ENCODE results near the gene MACROD2.

MACROD2 gene

DNA sequence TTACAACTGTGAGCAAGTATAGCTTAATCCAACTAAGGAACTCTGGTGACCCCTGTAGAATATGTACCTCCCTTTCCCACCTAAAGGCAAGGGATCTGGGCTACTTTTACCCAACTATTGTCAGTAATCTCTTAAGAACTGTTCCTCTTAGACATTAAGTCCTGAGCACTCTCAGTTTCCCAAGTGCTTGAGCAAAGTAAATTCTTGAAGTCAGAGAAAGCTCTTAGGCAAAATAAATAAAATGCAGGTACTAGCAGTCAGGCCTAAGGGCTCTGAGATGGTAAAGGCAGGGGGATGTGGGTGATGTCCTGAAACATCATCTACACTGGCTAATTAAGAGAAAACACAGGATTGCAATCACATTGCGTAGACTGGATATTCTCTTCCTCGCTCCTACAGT, 788.5 kb downstream of the MACROD2 start:
- no peak for DNase-seq

DNA sequence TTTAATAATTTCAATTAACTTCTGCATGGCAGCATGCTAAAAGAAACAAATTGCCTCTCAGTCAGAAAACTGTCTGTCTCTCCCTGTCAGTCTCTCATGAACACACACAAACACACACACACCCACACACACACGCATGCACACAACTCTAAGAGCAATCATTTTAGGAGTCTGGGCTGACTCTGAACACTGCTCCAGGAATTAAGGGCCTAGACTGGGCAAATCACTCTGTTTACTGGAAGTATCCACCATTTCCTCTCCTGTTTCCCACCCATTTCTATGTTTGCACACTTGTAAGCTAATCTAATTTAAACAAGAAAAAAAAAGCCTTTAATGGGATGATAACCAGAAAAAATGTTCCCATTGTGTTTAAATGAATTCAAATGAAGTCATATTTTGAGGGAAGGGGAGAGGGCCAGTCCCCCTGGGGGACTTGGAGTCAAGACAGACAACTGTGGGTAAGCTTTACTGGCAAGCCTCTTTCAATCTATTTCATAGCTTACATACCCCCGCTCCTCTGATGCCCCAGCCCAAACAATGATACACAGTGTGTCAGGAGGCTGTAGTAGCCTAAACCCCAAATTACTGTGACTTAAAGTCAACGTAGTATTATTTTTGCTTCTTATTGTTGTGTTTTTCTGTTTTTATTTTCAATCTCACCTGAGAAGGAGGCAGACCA, 789.9 kb downstream of the MACROD2 start:
- no peak for DNase-seq

DNA sequence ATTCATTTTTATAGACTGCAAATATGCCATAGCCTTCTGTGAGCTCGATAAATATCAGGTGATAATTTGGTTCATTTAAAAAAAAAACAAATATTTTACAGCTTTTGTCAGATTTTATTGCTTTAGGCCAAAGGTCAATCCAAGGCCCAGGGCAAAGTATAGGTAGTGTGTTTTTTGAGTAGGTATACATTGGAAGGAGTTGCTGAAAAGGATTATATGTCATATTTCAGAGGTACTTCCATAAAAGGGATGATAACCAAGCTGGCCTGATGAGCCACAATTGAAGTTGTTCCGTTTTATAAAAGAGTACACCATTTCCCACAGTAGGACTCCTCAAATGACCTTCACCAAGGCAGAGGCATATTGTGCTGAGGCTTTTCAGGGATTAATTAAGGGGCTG, 794.9 kb downstream of the MACROD2 start:
- no peak for DNase-seq

DNA sequence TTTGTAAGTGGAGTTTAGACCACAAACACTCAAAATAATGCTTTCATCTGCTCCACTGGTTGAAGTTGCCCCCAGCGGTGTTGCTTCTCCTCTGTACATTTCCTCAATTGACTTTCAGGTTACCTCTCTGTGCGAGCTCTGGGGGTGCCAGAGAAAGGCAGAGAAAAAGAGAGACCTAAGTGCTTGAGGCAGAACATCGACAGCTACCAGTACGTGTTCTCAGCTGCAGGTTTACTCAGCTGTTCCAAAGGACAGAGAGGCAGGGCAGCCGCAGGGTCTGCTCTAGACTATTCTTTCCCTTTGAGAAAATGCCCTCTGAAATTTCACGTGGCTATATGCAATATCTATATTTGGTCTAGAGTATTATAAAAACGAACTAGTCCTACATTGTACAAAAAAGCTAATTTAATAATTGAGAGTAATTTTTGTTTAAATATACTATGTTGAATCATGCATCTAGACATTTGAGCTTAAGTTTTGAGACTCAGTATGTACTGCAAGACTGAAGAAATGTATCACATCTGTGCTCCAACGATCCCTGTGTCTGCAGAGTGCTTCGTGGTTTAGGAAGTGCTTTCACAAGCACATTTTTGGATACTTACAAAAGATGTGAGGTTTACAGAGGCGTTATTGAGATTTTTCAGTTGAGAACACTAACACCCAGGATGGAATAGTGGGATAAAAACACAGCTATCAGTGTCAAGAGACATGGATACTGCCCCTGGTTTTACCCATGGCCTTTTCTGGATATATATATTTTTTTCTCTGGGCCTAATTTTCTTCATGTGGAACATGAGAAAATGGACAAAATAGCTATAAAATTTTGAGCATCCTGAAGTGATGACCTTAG, 795.7 kb downstream of the MACROD2 start:
- DNase-seq, result no peak

DNA sequence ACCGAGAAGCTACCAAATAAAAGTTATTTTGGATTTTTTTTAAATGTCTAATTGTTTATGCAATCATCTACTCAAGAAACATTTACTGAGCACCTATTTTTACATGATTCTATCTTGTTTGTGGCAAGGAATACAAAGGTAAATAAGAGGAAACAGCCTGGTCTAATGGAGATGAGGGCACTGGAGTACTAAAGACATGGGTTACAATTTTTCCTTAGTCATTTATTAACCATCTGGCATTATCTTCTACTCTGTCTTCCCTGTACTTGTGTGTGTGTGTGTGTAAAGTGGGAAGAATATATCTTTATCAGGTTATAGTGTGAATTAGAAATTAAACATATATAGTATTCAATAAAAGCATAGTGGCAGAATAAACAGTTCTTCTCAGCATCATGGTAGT, 797.6 kb downstream of the MACROD2 start:
- DNase-seq, result no peak

DNA sequence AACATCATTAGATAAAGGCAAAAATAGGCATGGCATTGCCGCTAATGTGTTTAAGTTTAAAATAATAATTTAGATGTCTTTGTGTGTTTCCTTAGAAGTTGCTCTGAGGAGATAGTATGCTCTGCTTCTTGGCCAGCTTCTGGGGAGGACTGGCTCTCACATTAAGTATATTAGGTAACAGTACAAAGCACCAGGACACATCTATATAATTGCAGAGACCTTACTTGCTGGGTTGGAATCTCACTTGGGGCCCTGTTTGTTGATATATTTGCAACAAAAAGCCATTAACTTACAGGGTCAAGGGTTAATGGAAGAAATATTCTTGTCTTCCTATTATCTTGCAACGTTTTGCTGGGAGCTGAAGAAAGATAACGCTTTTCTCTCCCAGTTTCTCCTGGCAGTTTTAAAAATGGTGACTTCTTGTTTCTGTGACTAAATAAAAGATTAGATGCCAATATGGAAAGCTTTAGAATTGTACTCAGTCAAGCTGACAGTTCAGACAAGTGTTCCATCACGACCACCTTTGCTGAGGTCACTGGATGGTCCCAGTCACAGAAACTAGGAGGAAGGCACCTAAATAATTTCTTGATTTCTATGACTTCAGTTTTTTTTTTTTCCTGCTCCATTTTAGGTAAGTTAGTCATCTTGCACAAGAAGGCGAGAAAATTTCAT, 804.4 kb downstream of the MACROD2 start:
- no peak for DNase-seq

DNA sequence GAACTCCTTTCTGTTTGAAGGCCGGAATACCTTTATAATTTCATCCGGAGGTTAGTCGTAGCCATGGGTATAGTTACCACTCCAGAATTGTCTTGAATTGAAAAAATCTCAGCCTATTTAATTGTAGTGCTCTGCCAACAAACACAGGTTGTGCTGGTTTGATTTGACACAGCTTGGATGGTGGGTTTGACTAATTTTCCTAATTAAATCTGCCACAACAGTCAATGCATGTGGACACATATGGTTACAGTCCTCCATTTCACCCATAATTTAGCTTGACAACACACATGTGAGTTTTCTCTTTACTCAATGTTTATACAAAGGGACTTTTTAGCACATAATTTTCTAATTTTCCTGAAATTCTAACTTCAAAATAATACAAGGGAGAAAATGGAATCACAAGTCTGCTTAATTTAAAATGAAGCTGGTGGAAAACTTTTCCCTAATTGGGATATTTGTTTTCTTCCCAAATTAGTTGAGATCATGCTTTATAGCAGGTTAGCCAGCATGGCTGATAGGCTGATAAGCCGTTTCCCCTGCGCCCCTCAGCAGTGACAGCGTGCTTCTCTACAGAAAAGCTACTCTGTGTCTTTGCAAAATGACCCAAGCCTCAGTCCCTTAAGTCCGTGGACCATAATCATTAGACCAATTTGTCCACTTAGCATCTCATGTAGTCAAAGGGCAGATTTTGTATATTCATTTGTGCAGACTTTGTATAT, 805.5 kb downstream of the MACROD2 start:
- no peak for DNase-seq

DNA sequence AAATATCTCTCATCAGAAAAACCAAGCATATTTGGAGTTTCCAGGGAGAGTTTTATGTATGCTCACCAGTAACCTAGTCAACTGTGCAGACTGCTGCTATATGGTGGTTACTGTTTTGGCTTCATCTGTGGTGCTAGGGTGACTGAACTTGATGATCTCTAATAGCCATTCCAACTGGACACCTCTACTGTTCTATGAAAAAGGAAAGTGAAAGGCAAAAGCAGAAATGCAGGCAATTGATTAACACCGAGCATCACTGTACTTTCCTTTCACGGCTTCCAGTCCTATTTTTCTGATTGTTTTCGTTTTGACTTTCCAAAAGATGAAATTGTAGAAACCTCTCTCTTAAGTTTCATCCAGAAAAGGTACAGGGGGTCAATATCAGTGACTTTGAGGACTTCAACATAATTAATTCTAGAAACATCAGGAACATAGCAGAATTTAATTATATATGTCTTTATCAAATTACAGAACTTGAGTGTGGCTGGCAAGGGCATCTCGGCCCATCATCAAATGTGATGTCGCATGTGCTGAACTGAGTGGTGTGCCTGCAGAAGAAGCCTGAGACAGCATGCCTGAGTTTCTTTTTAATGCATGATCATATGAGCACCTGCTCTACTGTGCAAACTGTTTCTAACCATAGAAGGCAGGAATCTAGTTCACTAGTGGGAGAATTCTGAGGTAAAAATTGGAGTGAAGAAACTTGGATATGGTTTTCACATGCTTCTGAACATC, 806.4 kb downstream of the MACROD2 start:
- no peak for DNase-seq

DNA sequence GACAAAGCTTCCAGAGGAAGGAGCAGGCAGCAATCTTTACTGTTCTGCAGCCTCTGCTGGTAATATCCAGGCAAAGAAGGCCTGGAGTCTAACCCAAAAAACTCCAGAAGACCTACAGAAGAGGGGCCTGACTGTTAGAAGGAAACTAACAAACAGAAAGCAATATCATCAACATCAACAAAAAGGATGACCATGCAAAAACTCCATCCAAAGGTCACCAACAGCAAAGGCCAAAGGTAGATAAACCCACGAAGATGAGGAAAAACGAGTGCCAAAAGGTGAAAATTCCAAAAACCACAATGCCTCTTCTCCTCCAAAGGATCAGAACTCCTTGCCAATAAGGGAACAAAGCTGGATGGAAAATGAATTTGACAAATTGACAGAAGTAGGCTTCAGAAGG, 811.9 kb downstream of the MACROD2 start:
- no peak for DNase-seq

DNA sequence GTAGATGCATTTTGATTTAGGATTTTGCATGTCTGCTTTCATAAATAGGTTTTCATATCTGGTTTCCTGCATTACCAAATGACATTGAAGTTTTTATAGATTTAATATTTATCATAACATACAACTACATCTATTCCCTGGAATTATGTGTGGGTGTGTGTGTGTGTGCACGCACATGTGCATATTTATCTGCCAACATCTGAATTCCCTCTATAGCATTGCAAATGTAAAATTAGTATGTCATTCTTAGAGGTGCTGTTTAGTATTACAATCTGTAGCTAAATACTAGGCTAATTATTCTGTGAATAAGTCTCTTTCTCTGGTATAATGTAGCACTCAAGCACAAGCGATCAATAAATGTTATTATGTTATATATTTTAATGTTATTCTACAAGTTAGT, 820.0 kb downstream of the MACROD2 start:
- DNase-seq, result no peak

DNA sequence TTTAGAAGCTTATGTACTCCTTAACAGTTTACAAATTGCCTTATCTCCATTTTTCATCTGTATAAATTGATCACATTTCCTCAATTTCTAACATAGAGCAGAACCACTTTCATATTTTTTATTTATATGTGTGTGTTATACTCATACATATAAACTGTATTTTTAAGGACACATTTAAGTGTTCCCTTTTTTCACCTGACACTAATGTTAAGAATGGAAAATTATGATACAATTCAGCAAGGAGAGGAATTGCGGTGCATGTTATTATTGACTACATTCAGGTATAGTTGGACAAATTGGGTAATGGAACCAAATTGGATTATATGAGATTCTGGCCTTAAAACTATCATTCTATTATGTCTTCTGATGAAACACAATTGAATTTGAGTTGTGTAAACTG, 821.2 kb downstream of the MACROD2 start:
- DNase-seq, result no peak

DNA sequence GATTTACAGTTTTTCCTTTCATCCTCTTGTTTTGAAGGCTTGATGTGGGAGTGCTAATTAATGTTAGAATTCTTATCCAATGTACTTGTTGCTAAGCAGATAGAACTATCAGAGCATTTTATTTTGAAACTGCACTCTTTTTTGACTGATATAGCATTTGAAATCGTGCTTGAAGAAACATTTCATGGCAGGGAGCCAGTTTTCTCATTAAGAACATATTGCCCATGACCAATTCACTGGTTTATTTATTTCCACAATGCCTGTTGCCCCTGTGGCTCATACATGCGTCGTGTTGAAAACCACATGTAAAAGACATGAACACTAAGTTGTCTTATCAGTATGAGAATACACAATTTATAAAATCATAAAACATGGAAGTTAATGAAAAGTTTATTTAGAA, 821.8 kb downstream of the MACROD2 start:
- no peak for DNase-seq

DNA sequence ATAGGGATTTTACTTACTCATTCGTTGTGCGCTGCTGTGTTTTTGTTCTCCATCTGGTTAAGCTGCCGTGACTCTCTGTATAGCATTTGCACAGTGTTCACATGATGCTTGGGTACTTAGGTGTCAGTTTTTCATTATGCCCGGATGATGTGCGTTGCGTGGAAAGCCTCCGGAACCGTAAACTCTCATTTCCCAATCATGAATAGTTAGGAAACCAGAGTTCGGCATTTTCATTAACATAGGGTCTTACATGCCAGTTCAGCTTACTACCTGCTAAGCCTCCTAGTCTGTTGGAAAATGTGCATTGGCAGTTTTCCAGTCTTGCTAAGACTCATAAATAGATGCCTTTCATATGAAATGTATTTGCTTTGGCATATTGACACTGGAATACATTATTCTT, 825.5 kb downstream of the MACROD2 start:
- DNase-seq, result no peak

DNA sequence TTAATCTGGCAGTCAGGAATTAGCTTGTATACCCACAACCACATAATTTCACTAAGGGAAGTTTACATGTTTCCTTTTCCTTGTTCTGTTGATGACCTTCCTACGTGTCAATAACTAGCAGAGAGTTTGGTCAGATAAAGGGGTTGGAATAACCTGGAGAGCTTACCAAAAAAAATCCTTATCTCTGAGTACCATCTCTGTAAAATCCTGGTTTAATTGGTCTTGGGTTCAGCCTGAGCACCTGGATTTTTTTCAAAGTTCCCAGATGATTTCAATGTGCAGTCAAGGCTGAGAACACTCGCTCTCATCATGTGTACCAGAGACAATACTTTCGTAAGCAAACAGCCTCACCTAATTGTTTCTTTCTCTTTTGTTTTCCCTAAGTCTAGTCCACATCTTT, 825.9 kb downstream of the MACROD2 start:
- DNase-seq, result no peak

DNA sequence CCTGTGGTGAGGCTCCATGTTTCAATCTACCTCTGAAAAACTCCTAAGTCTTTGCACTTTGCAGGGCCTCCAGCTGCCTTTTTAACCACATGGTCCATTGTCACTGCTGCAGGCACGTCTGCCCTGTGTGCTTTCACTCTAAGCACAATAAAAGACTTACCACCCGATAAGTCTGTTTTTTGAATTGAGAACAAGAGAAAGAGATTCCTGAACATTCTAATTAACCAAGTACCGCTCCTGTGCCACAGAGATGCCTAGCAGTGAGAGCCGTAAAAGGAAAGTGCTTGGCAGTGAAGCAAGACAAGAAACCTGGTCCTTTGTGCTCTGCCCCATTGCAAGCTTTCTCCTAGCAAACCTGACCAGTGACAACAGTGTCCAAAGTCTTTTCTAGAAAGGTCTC, 829.7 kb downstream of the MACROD2 start:
- DNase-seq, result no peak

DNA sequence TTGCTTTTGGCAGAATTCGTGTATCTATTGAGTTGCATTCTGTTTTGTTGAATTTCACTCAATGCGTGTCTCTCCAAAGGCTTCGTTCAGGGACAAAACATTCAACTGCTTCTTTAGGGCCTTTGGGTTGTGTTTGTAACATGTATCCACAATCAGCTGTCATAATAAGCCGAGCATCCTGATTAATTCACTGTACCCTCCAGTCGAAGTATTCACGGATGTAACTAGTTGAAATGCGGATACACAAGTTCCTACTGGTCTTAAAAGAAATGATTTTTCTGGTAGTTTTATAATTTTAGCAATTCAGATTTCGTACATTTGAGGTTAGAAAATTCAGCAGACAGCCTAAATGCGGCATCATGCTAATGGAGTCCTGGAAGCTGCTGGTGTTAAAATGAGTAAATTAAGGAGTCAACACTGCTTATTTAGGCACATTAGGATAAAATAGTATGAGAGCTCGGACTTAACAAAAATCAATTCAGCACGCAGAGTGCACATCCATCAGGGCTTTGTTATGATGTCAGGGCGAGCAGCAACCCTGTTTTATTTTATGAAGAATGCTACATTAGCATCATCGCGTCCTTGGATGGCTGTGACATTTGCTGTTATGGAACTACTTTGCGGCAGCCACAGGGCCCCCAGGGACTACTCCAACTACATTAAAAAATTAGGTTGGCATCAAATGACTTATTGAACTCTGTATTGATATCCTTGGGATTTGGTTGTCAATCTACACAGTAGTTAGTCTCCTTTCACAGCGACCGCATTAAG, 831.4 kb downstream of the MACROD2 start:
- no peak for DNase-seq

DNA sequence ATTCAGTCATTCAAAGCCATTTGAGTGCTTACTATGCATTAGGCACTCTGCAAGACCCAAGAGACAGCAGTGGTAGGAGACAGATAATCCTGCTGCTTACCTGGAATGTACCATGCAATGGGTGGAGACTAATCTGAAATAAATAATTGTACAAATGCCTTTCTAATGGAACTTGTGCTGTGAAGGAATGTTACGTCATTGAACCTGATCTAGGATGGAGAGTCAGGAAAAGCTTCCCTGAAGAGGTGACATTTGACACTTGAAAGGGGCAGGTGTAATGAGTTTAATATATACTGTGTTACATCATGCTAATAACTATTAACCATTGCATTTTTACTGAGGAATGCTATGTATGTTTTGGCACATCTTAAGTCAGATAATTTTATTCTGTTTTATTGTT, 833.1 kb downstream of the MACROD2 start:
- DNase-seq, result no peak

DNA sequence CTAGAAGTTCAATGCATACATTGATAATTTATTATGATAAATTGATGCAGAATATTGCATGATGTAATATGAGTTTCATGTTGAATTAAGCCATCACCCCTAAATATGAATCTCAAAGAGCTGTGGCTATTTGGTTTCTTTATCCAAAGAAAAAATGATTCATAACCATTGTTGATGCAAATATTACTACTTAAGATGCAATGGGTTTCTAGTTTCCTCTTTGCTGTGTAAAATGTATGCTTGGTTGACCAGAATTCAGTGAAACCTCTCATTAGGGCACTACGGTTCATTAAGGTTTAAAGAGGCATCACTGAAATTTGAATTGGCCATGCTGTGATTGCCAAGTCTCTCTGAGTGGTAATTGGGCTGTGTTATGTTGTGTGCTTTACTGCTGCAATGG, 834.6 kb downstream of the MACROD2 start:
- DNase-seq, result no peak

DNA sequence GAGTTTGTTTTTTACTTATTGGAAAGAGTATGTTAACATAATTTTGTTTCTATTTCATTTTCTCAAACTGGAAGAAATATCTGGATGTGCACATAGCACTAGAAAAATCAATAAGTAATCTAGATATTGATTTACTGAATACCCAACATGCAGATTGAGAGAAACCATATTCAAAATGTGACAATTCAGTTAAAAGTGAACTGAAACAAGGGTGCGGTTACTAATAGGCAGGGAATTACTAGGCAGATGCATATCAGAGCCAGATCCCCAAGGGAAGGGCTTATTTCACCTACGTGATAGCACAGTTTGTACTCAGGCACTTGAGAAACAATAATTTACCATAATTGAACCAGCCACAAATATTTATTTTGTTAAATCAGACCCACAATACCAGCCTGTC, 835.1 kb downstream of the MACROD2 start:
- DNase-seq, result no peak

DNA sequence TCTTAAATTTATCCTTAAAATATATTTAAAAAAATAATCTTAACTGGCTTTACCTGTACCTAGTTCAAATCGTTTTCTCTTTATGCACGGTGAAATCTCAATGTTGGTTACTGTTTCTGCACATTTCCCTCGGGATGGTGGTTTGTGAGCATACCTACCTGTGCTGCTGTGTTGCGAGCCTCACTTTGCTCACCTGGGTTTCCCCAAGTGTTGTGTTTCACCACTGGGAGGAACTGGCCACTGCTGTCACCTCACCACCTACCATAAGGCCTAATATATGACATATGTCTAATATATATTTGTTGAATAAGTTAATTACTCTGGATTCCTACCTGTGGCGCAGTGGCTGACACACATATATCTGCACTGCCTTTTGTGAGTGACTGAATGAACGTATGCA, 835.6 kb downstream of the MACROD2 start:
- no peak for DNase-seq

DNA sequence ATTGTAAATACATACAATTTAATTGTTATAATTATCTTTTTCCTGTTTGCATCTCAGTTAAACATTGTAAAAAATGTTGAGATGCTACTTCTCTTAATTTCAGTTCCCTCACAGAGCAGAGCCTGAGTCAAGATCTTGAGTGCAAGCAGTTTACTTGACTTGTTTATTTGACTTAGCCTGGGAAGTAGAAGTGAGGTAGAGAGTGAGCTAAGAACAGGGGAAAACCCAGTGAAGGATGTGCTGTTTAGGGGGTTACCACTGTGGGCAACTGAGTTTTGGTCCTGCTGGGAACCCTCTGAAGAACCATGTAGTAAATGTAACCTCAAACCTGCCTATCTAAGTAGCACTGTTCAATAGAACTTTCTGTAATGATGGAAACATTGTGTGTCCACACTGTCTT, 837.3 kb downstream of the MACROD2 start:
- no peak for DNase-seq
